NB4 (cell line): Measurements from ENCODE around the gene CD2AP.

Experiments used
- DNase-seq: peaks from one replicate; pipeline ENCODE4 v3.0.0; 2010; ENCODE audit warnings: low read depth
- H3K4me3 ChIP-seq: one replicate; pipeline ENCODE4 v1.5.1; 2011; ENCODE audit warnings: mild to moderate bottlenecking, low read depth, low read length, moderate library complexity
- MYC ChIP-seq: IDR thresholded peaks from 2 replicates; pipeline ENCODE4 v1.6.1; 2011; ENCODE audit warnings: low read depth, low read length
- POLR2A ChIP-seq: IDR thresholded peaks from 2 replicates; pipeline ENCODE4 v1.6.1; 2011; ENCODE audit warnings: mild to moderate bottlenecking; ENCODE audit not compliant: insufficient read length; ENCODE audit errors: extremely low read depth
- TF ChIP-seq, protein P1 (sequence below): IDR thresholded peaks from one replicate; pipeline ENCODE4 v1.5.1; 2012; ENCODE audit warnings: low read depth, low read length
- TF ChIP-seq, protein P2 (sequence below): IDR thresholded peaks from 2 replicates; pipeline ENCODE4 v1.6.1; 2011; ENCODE audit warnings: low read depth, low read length

Gene CD2AP

DNA sequence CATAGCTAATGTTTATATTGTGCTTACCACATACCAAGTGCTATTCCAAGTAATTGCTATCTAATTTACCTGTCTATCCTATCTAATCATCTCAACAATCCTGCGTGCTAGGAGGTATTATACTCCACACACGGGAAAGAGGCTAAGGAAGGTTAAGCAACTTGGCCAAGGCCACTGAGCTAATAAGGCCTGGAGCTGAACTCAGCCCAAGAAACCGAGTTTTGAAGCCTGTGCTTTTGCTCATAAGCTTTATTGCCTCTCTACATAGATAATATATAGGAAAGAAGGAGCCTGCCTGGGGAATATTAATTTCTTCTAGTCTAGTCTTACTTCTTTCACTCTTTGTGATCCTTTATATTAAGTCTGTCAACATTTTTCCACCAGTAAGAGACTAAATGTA, 153.0 kb downstream of the CD2AP start:
- no peak for TF ChIP-seq POLR2A
- no peak for TF ChIP-seq MYC
- TF ChIP-seq, protein P1, sequence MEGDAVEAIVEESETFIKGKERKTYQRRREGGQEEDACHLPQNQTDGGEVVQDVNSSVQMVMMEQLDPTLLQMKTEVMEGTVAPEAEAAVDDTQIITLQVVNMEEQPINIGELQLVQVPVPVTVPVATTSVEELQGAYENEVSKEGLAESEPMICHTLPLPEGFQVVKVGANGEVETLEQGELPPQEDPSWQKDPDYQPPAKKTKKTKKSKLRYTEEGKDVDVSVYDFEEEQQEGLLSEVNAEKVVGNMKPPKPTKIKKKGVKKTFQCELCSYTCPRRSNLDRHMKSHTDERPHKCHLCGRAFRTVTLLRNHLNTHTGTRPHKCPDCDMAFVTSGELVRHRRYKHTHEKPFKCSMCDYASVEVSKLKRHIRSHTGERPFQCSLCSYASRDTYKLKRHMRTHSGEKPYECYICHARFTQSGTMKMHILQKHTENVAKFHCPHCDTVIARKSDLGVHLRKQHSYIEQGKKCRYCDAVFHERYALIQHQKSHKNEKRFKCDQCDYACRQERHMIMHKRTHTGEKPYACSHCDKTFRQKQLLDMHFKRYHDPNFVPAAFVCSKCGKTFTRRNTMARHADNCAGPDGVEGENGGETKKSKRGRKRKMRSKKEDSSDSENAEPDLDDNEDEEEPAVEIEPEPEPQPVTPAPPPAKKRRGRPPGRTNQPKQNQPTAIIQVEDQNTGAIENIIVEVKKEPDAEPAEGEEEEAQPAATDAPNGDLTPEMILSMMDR: no peak
- TF ChIP-seq, protein P2, sequence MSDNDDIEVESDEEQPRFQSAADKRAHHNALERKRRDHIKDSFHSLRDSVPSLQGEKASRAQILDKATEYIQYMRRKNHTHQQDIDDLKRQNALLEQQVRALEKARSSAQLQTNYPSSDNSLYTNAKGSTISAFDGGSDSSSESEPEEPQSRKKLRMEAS: no peak
- H3K4me3 ChIP-seq: no peak overlapping the region
- no peak for DNase-seq

DNA sequence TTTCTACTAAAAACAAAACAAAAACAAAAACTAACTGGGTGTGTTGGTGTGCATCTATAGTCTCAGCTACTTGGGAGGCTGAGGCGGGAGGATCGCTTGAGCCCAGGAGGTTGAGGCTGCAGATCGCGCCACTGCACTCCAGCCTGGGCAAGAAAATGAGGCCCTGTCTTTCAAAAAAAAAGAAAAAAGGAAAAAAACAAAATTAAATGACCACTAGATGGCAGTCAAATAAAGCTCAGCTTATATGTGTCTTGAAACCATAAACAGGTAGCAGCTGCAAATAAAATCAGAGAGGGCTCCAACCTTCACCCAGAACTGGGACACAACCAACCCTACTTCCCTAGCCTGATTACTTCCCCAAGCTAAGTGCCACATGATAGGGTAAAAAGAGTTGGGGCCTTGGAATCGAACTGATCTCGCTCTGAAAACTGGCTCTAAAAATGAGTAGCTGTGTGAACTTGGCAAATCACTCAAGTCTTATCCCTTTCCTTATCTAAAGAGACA, 153.7 kb downstream of the CD2AP start:
- no peak overlapping the region for H3K4me3 ChIP-seq
- DNase-seq: peak; percentile 63
- TF ChIP-seq MYC: no peak
- TF ChIP-seq, protein P1: peak; percentile 2

DNA sequence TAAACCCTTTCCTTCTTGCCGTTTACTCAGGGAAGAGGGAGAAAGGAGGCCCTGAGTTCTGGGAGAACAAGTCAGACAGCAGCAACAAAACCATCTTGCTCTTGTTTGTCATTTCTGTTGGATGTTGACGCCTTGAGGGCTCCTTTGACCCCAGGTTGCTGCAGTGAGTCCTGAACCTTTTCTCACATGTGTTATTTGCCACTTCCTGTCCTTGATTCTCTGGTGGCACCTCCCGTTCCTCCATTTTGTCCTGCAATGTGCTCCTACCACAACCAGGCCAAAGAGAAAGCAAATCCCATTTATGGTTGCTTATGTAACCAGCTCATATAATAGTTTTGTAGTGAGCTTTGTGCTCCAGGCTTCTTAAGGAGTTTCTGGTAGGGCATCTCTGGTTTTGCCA, 154.2 kb downstream of the CD2AP start:
- TF ChIP-seq POLR2A (no peak), MYC (no peak)
- TF ChIP-seq, protein P2: no peak
- TF ChIP-seq, protein P1: no peak
- no peak for DNase-seq
- no peak overlapping the region for H3K4me3 ChIP-seq

DNA sequence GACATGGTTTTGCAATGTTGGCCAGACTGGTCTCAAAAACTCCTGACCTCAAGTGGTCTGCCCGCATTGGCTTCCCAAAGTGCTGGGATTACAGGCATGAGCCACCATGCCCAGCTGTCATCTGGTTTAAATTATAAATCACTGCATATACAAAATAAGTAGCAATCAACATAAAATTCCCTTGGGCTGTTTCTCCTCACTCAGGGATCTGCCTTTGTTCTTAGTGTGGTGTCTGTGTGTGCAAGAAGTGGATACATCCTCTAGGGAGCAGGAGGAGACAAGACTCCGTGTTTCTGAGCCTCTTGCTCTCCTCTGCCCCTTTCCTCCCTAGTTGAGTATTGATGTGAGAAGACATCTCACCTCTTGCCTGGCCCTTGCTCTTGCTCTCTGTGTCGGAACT, 155.6 kb downstream of the CD2AP start:
- H3K4me3 ChIP-seq: no peak overlapping the region
- no peak for DNase-seq
- TF ChIP-seq MYC (no peak), POLR2A (no peak)
- TF ChIP-seq, protein P1: no peak
- TF ChIP-seq, protein P2: no peak

DNA sequence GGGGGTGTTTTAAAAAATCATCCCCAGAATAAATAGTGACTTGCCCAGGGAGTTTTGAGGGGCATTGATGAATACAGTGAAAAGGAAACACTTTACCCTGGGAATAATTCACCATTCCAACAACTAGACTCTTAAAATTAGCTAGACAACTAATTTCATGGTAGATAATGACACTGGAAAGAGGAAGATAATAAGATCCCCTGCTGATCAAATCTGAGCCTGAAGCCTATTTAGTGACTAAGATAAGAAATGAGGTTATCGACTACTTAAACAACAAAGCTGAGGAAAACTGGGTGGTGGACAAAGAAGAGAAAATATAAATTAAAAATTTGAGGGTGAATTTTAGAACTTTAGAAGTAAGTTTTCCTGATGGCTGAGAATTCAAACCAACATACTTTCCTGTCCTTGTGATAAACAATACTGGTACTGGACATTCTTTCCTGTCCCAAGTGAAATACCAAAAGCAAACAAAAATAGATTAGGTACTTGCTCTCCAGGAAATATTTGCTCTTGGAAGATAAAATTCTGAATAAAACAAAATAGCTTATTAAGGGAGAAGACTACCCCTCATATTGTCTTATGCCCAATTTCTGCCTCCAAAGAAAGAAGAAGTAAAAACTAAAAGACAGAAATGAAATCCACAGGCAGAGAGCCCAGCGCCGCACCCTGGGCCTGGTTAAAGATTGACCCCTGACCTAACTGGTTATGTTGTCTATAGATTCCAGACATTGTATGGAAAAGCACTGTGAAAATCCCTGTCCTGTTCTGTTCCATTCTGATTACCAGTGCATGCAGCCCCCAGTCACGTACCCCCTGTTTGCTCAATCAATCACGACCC, 156.8 kb downstream of the CD2AP start:
- no peak overlapping the region for H3K4me3 ChIP-seq
- TF ChIP-seq POLR2A: no peak
- TF ChIP-seq, protein P1: no peak
- TF ChIP-seq MYC: no peak
- TF ChIP-seq, protein P2: no peak
- no peak for DNase-seq
